GM11168 (cell line): ENCODE results near the gene OPCML.

ENCODE experiments used
- in situ Hi-C: fragments of 300-500 bp; cut with MboI; formaldehyde crosslinking; loops from one replicate; pipeline ENCODE4 v1.12.0; 2022; ENCODE audit warnings: low sequenced_read_pairs; ENCODE audit not compliant: unreplicated experiment

OPCML gene

GRCh38 chr11:133381761-133382130 lies 150.6 kb downstream of the OPCML start:
- in situ Hi-C loops, result no loop called here

- in situ Hi-C loops, result no loop called here
These were observed 166.2 kb downstream of the OPCML start for GRCh38 chr11:133366147-133366546.

- in situ Hi-C loops, result no loop called here
These were observed 169.4 kb downstream of the OPCML start for GRCh38 chr11:133362916-133363315.

DNA sequence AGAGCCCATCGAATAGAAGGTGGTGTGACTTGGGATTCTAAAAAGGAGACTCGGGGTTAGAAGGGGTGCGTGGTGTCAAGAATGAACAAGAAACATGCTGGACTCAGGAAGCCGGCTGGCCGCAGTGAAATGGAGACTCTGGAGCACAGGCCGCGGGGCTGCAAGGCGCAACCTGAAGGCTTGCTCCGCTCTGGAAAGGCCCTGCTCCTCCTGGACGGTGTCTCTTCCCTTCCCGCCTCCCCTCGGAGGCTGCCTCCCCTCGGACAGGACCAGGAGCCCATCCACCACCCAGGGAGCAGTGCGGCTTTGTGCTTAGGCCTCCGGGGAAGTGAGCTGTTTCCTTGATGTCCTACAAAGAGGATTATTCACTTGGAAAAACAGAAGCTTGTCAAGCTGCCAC lies 170.1 kb downstream of the OPCML start:
- in situ Hi-C loops, result no loop called here

DNA sequence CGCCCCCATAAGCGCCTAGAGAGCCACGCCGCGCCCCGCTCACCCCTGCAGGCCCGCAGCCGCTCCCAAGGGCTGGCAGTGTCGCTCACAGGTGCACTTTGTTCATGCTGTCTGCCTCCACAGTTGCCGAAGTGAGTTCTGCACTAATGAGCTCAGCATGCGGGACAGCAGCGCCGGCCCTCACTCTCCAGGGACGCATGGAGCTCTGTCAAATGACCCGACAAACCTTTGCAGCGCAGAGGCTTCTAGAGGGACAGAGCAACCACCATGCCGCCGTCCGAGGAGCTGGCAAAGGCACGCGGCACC lies 170.7 kb downstream of the OPCML start:
- in situ Hi-C loops, result no loop called here

GRCh38 chr11:133360860-133361688 lies 171.2 kb downstream of the OPCML start:
- in situ Hi-C loops, result no loop called here

- in situ Hi-C loops, result no loop called here
These were observed 177.2 kb downstream of the OPCML start for GRCh38 chr11:133355095-133355494.

DNA sequence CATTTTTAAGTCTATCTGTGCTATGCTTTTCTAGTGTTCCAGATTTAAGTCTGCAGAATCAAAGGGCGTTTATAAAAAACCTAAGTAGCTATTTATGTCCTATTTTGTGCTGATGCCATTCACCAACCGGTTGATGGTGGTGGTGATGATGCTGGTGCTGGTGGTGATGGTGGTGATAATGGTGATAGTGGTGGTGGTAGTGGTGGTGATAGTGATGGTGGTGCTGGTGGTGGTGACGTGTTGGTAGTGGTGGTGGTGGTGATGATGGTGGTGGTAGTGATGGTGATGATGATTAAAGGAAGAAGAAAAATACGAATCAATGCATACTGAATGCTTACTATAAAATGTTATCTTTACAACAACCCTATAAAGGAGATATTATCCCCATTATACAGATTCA lies 178.2 kb downstream of the OPCML start:
- in situ Hi-C loops, result no loop called here

DNA sequence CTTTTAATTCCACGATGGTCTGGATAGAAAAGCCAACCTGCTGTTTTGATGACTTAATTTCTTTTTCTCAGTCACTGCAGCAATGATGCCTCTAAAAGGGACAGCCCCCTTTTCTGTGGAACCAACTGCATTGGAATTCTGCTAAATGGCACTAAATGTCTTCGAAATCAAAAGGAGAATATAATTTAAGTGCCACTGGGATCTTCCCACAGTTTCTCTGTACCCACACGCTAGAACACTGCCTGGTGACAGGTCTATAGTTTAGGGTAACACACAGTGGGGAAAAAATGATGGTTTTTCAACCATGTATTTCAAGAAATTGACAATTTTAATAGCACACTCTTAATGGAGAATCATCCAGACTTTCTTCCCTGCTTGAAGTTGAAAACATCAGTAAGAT lies 182.3 kb downstream of the OPCML start:
- in situ Hi-C loops, result no loop called here

DNA sequence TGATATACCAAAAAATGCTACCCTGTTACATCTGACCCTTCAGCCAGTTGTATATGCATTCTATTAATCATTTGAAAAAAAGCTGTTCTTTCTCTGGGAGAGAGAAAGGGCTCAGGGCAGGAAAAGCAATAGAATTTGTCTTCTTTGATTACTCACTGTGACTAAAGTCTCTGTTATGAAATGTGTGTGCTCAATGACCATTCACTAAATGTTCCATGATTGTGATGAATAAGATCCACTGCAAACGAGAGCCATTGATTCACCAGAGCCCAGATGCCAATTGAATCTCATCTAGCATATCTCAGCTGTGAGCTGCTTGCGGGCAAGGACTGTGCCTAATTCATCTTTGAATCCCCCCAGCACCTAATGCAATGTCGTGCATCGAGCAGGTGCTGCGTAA lies 184.3 kb downstream of the OPCML start:
- in situ Hi-C loops, result no loop called here

DNA sequence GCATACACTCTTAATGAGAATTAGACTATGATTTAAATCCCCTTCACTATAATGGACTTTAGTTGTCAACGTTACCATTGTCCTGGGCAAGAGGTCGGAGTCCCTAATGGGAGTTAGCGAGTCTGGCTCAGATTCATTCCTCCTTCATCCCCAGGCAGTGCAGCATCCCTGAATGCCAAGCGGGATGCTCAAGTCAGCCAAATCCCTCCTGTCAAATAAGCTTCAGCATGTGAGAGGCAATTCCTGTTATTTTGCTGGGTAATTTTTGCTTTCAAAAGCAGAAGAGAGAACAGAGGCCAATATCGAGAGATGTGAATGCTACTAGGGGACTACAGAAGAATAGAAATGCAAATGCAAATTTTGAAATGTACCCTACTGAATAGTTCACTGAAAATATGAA lies 186.2 kb downstream of the OPCML start:
- in situ Hi-C loops, result no loop called here

GRCh38 chr11:133343951-133344350 lies 188.3 kb downstream of the OPCML start:
- in situ Hi-C loops, result no loop called here

DNA sequence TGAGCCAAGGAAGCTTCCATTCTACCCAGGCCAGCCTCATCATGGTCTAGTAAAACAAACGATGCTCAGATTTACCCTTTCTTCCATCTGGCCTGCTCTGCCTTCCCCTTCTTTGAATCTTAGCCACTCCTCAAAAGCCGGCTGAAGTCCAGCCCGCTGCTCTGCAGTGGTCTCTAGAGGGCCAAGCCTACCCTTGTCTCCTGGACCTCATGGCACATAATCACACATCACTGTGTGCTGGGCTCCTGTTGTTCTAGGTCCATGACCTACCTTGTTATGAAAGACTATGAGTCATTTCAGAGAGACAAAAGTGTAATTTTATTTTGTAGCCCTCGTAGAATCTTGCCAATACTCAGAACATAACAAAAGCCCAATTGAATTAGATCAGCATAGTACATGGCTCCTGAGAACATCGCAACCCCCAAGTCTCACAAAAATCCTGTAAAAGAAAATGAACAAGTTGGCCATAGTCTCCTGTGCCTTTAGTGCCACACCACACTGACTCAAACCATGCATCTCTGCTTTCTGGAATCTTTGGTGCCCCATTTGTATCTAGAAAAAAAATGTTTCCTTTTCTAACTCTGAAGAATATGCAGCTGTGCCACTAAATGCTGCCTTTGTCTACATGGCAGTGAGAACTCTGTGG lies 192.7 kb downstream of the OPCML start:
- in situ Hi-C loops, result no loop called here

GRCh38 chr11:133338588-133338987 lies 193.7 kb downstream of the OPCML start:
- in situ Hi-C loops, result no loop called here

DNA sequence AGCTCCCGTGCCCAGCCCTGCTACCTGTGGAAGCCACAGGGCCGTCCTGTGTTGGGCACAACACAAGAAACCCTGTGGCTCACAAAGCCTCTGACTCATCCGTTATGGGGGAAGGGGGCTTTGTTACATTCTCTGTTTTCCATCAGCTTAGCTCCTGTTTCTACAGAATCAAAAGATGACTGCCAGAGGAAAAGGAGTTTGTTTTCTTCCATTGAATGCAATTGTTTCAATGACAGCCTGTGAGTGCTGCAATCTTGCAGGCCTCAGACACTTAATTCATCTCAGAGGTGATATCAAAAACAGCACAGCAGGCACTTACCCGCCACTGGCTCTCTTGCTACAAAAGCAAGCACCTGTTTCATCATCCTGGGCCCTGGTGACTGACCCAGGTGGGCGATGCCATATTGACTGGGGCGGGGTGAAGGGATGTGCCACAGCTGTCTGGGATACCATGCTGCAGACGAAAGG lies 194.3 kb downstream of the OPCML start:
- in situ Hi-C loops, result no loop called here

DNA sequence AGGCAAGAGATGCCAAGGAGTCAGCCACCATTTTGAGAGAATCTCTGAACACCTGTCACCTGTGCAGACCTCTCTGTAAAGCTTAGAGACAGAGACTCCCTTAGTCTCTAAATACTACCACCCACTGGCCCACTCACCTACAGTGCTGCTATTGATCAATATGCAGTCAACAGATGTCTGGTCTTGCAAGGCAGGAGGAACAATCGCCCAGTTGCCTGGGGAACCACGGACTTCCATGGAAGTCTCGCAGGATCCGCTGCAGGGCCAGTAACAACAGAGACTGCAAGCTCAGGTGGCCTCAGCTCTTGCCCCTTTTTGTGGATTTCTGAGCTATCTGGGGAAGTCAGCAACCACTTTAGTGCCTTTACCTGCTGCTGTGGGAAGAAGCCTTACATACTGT lies 195.1 kb downstream of the OPCML start:
- in situ Hi-C loops, result no loop called here

DNA sequence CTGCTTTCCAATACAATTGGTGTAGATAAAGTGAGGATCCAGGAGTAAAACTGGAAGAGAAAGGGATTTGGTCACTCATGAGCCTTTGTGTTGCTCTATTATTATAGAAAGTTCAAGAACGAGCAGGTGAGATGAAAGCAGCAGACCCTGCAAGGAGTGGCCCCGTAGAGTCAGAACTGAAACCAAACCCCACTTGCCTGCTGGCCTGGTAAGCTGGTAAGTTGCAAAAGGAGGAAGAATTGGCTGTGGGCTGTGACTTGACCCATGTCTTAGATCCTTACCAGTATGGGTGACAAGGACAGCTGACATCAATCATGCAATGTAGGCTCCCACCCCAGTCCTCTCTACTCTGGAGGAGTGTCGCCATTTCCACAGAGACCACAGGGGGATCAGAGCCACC lies 201.3 kb downstream of the OPCML start:
- in situ Hi-C loops, result no loop called here

- in situ Hi-C loops, result no loop called here
These were observed 205.5 kb downstream of the OPCML start for GRCh38 chr11:133326849-133327248.

DNA sequence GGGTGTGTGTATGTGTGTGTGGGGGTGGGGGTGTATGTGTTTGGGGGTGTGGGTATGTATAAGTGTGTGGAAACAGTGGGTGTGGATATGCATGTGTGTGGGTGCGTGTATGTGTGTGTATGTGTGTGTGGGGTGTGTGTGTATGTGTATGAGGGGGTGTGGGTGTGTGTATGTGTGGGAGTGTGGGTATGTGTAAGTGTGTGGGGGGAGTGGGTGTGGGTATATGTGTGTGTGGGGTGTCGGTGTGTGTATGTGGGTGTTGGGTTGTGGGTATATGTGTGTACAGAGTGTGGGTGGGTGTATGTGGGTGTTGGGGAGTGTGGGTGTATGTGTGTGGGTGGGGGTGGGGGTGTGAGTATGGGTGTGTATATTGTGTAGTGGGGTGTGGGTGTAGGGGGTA lies 206.0 kb downstream of the OPCML start:
- in situ Hi-C loops, result no loop called here

- in situ Hi-C loops, result no loop called here
These were observed 206.6 kb downstream of the OPCML start for GRCh38 chr11:133325711-133326110.

DNA sequence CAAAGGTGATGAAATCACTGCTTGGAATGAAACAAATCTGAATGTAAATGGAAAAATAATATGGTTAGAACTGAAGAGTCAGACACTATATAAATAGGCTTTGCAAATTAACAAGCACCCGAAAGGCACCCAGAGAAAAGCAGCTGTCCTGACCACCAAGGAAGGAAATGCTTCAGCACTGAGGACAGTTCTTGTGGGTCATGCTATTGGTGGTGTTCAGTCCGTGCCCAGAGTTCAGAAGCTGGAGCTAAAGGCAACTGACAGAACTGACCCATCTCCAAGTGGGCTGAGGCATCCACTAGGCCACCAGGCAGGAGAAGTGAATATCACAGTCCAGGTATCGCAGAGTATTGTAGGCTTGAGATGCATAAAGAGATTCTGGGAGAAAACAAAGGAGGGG lies 208.9 kb downstream of the OPCML start:
- in situ Hi-C loops, result no loop called here

GRCh38 chr11:133318221-133318620 lies 214.1 kb downstream of the OPCML start:
- in situ Hi-C loops, result no loop called here
